Ramos (cell line): ENCODE measurements around the gene C16orf87.

Experiments
- in situ Hi-C: fragments of 300-500 bp; cut with MboI; formaldehyde crosslinking; loops from one replicate; pipeline ENCODE4 v1.14.3; 2022; ENCODE audit warnings: low sequenced_read_pairs; ENCODE audit not compliant: unreplicated experiment

Gene C16orf87

DNA sequence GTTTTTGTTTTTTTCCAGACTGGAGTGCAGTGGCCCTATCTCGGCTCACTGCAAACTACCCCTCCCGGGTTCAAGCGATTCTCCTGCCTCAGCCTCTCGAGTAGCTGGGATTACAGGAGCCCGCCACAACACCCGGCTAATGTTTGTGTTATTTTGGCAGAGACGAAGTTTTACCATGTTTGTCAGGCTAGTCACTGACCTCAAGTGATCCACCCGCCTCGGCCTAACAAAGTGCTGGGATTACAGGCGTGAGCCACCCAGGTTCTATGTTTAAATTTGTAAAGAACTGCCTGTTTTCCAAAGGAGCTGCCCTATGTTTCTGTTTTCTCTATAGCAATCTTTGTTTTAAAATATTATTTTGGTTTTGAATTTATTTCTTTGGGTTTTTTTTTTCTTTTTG is 13.8 kb upstream of the C16orf87 start:
- in situ Hi-C loops, result no loop called here

DNA sequence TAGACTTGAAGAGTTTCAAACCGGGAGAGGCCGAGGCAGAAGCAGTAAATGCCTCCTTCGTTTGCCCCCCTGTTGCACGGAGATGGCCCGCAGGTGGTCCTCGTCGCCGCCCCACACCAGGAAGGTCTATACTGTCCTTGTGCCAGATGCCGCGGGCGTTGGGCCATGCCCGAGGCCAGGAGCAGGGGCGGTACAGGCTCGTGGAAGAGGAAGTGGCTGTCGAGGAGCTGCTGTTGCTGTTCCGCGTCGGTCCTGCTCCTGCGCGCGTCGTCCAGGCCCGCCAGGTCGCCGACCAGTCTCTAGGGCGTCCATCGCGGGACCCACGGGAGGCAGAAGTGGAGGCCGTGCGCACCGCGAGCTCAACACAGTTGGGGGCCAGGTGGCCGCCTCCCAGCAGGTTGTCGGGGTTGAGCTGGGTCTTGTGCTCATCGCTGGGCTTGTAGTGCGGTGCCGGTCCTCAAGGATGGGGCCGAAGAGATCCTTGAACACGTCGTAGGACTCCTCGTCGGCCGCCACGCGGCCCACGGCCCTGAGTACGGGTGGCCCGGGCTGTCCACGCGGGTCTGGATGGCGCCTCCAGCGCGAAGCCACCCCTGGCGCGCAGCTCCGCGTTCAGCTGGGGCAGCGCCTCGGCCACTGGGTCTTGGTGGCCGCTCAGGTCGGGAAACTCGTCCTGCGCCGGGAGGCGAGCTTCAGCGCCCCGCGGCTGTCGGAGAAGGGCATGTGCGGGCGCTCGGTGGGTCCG is 13.1 kb upstream of the C16orf87 start:
- in situ Hi-C loops, result no loop called here

DNA sequence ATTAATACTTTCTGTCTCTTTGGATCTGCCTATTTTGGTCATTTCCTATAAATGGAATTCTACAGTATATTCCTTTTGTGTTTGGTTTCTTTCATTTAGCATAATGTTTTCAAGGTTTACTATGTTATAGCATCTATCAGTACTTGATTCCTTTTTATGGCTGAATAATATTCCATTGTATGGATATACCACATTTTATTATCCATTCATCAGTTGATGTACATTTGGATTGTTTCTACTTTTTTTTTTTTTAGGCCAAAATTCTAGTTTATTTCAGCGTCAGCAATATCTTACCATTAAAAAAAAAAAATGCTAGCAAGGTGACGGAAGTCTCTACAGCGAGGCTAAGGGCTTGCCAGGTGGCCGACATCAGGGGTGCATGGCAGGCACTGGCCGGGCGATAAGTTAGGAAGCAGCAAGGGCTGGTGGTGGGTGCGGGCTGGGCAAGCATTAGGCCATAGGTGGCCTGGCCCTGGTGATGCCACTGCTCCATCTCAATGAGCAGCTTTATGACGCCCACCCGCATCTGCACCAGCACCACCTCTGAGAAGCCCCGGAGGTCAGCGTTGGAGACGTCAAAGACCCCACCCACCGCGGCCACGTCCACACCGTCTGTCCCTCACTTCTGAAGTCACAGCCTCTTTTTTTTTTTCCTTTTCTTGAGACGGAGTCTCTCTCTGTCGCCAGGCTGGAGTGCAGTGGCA is 11.4 kb upstream of the C16orf87 start:
- in situ Hi-C loops, result no loop called here

DNA sequence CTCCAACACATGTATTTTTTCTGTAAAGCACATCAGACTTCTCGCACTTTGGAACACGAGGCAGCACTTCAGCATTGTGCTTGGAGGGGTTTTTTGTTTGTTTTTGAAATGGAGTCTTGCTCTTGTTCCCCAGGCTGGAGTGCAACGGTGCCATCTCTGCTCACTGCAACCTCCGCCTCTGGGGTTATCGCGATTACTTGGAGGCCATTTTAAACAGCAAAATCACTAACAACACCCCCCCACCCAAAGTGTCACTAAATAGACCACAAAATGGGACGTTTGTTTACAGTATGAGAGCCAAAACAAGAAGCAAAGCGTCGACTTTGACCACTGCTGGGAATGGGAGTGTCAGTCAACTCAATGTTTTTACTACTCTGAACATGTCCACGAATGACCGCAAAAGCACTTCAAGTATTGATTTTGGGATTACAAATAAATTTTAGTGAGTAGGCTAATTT is 9.0 kb upstream of the C16orf87 start:
- in situ Hi-C loops, result no loop called here

DNA sequence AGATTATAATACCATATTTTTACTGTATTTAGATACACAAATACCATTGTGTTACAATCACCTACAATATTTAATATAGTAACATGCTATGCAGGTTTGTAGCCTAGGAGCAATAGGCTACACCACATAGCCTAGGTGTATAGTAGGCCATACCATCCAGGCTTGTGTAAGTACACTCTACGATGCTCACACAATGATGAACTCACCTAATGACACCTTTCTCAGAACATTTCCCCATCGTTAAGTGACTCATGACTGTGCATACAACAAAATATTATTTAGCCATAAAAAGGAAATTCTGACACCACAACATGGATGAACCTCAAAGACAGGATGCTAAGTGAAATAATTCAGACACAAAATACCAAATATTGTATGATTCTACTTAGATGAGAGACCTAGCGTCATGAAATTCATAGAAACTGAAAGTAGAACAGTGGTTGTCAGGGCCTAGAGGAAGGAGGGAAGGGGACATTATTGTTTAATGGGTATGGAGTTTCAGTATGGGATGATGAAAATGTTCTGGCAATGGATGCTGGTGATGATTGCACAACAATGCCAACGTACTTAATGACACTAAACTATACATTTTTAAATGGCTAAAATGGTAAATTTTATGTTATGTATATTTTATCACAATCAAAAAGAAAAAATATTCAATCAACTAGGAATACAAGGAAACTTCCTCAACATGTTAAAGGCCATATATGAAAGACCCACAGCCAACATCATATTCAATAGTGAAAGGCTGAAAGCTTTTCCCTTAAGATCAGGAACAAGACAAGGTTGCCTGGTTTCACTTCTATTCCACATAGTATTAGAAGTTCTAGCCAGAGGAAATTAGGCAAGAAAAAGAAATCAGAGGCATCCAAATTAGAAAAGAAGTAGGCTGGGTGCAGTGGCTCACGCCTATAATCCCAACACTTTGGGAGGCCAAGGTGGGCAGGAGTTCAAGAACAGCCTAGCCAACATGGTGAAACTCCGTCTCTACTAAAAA is 5.9 kb upstream of the C16orf87 start:
- in situ Hi-C loops, result no loop called here

DNA sequence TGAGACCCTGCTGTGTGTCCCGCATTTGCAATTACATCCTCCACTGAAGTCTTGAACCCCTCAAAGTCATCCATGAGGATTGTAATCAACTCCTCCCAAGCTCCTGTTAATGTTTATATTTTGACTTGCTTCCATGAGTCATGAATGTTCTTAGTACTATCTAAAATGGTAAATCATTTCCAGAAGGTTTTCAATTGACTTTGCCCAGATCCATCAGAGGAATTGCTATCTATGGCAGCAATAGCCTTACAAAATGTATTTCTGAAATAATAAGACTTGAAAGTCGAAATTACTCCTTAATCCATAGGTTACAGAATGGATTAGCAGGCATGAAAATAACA is 2.5 kb upstream of the C16orf87 start:
- in situ Hi-C loops, result no loop called here

DNA sequence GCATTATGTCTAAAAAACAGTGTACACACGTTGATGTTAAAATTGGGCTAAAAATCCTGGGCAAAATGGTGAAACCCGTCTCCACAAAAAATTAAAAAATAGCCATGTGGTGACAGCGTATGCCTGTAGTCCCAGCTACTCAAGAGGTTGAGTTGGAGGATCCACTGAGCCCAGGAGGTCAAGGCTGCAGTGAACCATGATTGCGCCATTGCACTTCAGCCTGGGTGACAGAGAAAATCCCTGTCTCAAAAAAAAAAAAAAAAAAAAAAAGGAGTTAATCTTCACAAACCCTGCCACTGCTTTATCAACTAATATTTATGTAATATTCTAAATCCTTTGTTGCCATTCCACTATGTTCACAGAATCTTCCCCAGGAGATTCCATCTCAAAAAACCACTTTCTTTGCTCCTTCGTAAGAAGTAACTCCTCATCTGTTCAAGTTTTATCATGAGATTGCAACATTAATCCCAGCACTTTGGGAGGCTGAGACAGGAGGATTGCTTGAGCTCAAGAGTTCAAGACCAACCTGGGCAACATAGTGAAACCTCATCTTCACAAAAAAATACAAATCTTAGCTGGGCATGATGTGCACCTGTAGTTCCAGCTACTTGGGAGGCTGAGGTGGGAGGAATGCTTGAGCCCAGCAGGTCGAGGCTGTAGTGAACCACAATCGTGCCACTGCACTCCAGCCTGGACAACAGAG is 1.9 kb upstream of the C16orf87 start:
- in situ Hi-C loops, result no loop called here

DNA sequence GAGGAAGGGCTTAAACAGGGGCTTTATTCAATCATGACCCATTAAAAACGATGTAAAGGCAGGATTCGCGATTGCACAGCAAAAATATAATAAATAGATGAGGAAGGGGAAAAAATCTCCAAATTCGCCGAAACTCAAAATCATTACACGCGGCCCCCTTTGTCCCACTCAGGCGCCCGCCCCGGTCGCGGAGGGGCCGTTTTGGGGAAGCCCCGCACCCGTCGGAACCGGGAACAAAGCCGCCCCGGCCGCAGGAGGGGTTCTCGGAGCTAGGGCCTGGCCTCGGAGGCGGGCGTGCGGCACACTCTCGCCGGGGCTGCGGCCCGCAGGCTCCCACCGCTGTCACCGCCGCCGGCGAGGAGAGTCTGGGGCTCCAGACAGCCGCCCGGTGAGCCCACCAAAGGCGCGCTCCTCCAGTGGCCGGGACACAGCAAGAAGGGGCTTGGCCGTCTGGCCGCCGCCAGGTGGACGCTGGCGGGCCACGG is 521 bp downstream of the C16orf87 start:
- in situ Hi-C loops, result no loop called here

DNA sequence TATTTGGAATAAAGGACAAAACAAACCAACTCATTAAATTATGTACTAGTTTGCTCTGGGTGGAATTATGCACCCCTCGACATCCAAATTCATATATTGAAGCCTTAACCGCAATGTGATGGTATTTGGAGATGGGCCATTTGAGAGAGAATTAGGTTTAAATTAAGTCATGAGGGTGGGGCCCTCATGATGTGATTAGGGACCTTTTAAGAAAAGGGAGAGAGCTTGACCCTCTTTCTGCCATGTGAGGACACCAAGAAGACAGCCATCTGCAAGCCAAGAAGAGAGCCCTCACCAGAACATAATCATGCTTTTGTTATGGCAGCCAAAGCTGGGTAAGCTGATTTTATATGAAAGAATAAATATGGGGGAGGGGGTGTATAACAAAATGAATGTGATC is 2.0 kb downstream of the C16orf87 start:
- in situ Hi-C loops, result no loop called here

DNA sequence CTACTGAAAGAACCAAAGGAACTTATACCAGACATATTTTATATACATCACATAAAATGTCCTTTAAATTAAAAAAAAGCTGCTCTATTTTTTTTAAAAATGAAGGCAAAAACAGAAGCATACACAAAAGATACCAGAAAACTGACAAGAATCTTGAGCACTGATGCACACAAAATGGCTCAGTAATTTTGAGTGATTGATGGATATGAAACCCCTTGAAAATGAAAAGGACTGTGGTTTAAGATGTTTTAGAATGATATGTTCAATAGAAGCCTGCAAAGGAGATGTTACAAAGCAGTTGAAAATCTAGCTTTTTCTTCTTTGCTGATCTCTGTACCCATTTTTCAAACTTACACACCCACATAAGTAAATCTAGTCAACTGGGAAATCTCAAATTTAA is 2.7 kb downstream of the C16orf87 start:
- in situ Hi-C loops, result no loop called here

DNA sequence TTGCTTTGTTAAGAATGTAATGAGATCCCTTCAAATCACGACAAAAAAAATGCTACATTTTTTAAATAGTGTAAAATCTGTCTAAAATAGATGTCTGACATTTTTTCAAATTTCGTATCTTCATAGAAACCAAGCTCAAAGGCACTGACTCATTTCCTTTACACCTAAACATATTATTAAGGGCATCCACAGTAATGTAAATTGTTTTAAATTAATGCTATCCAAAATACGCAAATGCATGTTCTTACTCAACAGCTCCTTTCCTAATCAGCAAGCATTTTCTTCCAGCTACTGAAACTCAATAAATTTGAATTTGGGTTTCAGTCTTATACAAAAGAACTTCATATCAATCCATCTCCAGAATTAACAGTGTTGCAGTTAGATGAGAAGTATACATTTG is 4.3 kb downstream of the C16orf87 start:
- in situ Hi-C loops, result no loop called here

DNA sequence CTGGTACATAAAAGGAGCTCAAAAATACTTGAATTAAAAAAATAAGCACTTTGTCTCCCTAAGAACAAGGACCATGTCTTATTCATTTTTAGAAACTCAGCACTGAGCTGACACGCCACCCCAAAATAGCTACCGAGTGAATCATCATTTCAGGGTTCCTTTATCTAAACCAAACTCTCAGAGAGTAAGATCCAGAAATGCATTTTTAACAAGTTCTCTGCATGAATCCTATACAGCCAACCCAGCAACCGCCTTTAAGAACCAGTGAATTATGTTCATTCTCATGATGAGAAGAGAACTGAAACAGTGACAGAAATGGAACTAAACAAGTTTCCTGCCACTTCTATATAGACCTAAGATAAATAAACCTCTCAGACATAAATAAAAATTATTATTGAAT is 8.7 kb downstream of the C16orf87 start:
- in situ Hi-C loops, result loop anchor here (25.0 kb wide), 1 partner anchor 665 kb away; no protein-coding TSS in a partner anchor

DNA sequence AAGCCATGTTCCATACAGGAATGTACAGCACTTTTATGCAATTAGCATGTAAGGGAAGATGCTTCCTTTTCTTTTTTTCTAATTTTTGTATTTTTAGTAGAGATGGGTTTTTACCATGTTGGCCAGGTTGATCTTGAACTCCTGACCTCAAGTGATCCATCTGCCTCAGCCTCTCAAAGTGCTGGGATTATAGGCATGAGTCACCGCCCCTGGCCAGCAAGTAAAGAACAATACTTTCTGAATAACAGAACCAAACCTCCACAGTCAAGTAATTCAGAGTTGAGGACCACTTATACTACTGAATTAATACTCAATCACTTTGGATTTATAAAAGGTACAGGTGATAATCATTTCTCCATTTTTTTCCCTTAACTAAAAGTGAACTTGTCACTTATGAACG is 13.0 kb downstream of the C16orf87 start:
- in situ Hi-C loops, result loop anchor here (25.0 kb wide), 1 partner anchor 669 kb away; no protein-coding TSS in a partner anchor

DNA sequence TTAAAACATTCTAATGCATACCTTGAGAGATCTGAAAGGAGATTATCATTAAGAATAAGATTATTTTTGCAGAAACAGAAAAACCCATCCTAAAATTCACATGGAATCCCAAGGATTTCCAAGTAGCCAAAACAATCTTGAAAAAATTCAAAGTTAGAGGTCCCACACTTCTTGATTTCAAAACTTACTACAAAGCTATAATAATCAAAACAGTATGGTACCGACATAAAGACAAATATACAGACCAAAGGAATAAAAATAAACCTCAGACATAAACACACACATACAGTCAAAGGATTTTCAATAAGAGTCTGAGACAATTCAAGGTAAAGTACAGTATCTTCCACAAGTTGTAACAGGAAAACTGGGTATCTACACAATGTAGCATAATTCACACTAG is 16.2 kb downstream of the C16orf87 start:
- in situ Hi-C loops, result loop anchor here (25.0 kb wide), 1 partner anchor 673 kb away; no protein-coding TSS in a partner anchor

DNA sequence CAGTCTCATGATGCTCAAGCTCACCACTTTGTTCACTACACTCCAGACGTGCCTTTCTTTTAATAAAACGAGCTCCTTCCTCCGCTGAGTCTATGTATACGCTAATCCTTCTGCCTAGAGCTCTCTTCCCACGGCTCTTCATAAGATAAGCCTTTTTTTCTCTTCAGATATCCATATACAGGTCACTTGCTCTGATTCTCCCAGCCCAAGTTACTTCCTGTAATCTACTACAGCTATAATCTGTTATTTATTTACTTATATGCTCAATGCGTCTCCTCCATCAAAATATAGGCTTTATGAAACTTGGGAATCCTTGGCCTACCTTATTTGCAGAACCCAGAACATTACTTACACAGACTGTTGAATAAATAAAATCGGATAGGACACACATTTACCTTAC is 17.4 kb downstream of the C16orf87 start:
- in situ Hi-C loops, result loop anchor here (25.0 kb wide), 1 partner anchor 674 kb away; no protein-coding TSS in a partner anchor

DNA sequence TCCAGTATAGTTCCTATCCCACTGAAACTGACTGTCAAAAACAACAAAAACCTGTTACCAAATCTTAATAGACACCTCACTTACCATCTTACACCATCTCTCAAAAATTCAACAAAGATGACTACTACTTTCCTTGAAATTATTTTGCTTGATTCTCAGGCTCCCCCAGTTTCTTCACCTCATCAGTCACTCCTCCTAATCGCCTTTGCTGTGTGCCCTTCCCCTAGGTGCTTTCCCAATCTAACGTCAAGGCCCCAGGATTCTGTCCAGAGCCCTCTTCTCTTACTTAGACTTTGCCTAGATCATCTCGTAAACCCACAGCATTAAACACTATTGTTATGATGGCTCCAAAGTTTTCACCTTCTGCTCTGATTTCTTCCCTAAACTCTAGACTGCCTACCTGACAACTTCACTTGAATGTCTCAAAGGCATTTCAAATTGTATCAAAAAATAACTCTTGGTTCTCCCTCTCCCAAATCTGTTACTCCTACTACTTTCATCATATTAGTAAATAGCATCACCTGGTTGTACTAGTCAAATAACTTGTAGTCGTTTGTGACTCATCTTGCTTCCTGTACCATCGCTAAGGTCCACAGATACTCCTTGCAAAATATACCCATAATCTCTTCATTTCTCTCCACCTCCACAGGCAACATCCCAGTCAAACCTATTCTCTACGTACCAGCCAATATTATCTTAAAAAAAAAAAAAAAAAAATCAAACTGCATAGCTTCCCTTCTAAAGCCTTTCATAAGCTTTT is 18.0 kb downstream of the C16orf87 start:
- in situ Hi-C loops, result loop anchor here (25.0 kb wide), 1 partner anchor 674 kb away; no protein-coding TSS in a partner anchor

DNA sequence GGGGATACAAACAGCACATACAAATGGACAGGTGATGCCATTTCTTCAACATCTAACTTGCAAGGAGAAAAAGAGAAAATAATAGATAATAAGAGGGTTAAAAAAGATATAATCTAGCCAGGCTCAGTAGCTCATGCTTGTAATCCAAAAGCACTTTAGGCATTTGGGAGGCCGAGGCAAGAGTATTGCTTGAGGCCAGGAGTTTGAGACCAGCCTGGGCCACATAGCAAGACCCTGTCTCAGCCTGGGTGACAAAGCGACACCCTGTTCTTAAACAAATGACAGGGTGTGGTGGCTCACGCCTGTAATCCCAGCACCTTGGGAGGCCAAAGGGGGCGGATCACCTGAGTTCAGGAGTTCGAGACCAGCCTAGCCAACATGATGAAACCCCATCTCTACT is 19.3 kb downstream of the C16orf87 start:
- in situ Hi-C loops, result loop anchor here (25.0 kb wide), 1 partner anchor 676 kb away; no protein-coding TSS in a partner anchor

DNA sequence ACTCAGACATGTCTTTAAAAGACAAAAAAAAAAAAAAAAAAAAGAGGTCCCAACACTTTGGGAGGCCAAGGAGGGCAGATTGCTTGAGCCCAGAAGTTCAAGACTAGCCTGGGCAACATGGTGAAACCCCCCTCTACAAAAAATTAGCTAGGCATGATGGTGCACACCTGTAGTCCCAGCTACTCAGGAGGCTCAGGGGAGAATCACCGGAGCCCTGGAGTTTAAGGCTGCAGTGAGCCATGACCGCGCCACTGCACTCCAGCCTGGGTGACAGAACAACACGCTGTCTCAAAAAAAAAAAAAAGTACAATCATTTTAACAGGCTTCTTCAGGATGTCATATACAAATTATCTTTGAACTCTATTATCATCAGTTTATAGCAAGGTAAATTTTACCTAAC is 22.0 kb downstream of the C16orf87 start:
- in situ Hi-C loops, result loop anchor here (25.0 kb wide), 1 partner anchor 678 kb away; no protein-coding TSS in a partner anchor

DNA sequence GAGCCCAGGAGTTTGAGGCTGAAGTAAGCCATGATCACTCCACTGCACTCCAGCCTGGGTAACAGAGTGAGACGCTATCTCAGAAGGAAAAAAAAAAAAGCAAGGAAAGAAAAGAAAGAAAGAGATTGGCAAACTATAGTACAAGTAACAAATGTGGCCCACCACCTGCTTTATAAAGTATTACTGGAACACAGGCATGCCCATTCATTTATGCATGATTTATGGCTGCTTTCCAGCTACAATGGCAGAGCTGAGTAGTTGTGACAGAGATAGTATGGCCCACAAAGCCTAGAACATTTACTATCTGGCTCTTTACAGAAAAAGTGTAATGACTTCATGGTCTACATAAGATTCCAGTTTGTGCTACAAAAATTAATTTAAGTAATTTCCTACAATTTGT is 23.6 kb downstream of the C16orf87 start:
- in situ Hi-C loops, result loop anchor here (25.0 kb wide), 1 partner anchor 680 kb away; no protein-coding TSS in a partner anchor
